Left lobe of liver (tissue), 2 donors: ENCODE results near the gene TM7SF3. TPM values are rescaled to one million over a fixed set of nuclear protein-coding genes. Genes with fewer than 3 reads are reported as not detected.
"Not testable (repeated sequence)": the region's sequence is repeated elsewhere in the genome, so short reads cannot be mapped to it uniquely, and the experiment has no call there.

ENCODE experiments used
- ATAC-seq: fragments of 200-7000 bp; cut with Tn5 transposase; one replicate; pipeline ENCODE4 v1.9.1; 2020; ENCODE audit warnings: mild to moderate bottlenecking, moderate library complexity
- DNase-seq: peaks from one replicate; pipeline ENCODE4 v3.0.0-alpha.2; 2020; ENCODE audit warnings: low spot score
- total RNA-seq: library from RNA; stranded (reverse); gene quantifications from one replicate; pipeline ENCODE4 v1.2.1, GENCODE V29; 2021
- donor health status: DM: no; HTN: no; CAD: no; lungs with moderate emphysema.
- donor health status: DM: no; HTN: yes; CAD: no.

Gene TM7SF3
- total RNA-seq, 1 donor from 2014 or later, result 51.1 TPM

- not testable (repeated sequence) for ATAC-seq, DNase-seq
These were observed 3.1 kb upstream of the TM7SF3 start for GRCh38 chr12:27017163-27017823.

GRCh38 chr12:27015730-27016076 lies 1.5 kb upstream of the TM7SF3 start:
- ATAC-seq (no peak), DNase-seq (no peak)

GRCh38 chr12:27014859-27015729 lies 910 bp upstream of the TM7SF3 start:
- DNase-seq, result no peak
- ATAC-seq, result peak; percentile 20

- peak; percentile 46 for ATAC-seq
- no peak for DNase-seq
These were observed 536 bp downstream of the TM7SF3 start for GRCh38 chr12:27013611-27014084.

DNA sequence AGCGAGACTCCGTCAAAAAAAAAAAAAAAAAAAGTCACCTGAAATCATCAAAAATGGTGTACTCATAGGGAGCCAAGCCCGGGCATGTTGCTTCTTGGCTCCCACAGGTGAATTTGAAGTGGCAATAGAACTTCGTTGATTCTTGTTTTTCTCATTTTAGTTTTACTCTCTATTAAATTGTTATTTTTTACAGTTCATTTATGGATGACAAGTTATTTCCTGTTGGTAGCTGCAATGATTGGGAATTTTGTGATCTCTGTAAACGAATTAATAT lies 1.3 kb downstream of the TM7SF3 start:
- no peak for ATAC-seq
- DNase-seq, result no peak

- ATAC-seq (peak; percentile 20), DNase-seq (no peak)
These were observed 1.8 kb downstream of the TM7SF3 start for GRCh38 chr12:27012239-27012981.

DNA sequence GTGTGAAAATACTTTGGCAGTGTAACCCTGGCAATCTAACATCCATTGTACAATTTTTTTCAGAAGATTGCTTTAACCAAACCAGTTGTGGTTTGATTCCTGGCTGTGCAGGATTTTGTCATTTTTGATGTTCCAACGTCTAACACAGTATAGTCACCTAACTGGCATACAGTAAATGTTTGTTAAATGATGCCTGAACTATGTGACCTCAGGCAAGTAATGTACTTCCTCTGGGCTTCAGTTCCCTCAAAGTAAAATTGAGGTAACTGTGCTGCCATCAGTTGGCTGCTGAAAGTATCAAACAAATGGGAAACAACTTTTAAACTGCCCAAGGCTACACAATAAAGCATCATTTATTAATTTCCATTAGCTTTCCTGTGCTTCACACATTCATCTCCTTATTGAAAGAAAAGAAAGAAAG lies 4.3 kb downstream of the TM7SF3 start:
- DNase-seq (no peak), ATAC-seq (no peak)

GRCh38 chr12:27008081-27008480 lies 6.1 kb downstream of the TM7SF3 start:
- DNase-seq (no peak), ATAC-seq (no peak)

DNA sequence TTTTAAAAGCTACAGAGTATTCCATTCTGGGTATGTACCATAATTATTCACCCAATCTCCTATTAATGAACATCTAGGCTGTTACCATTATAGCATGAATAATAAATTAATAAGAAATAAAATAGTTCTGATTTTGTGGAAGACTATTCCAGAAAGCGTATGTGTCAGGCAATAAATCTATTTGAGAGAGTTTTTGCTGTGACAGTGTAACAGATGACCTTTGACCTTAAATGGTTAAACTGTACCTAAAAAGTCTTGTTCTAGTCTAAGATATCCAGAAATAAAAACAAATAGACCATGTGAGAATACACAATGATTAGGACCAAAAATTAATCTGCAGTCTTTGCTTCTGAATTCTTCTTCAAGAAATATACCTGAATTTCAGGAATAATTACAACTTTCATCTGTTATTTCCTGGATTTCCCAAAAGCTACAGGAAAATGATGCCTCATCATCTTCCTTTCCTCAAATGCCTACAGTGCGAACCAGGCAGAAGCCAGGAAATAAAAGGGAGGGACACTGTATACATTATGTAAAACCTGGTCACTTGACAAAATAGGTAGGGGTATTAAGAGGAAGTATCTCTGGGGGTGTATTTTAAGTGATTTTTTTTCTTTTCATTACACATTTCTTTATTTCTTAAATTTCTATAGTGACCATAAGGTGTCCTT lies 7.3 kb downstream of the TM7SF3 start:
- ATAC-seq (peak; percentile 81), DNase-seq (no peak)

DNA sequence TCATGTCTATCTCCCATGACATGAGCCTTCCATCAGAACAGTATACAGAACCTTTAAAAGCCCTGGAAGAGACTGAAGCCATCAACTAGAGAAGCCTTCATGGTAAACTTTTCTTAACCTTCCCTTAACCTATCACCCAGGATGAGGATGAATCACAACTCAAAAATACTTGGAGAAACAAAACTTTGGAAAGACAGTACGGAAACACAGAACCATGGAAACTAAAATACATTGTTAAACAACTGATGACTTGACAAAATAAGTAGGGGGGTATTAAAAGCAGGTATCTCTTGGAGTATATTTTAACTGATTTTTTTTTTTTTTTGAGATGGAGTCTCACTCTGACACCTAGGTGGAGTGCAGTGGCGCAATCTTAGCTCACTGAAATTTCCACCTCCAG lies 8.7 kb downstream of the TM7SF3 start:
- no peak for ATAC-seq
- no peak for DNase-seq

GRCh38 chr12:27003421-27004381 lies 10.5 kb downstream of the TM7SF3 start:
- no peak for ATAC-seq
- no peak for DNase-seq

GRCh38 chr12:27002141-27002540 lies 12.0 kb downstream of the TM7SF3 start:
- ATAC-seq, result no peak

GRCh38 chr12:27001663-27002062 lies 12.5 kb downstream of the TM7SF3 start:
- ATAC-seq, result no peak
- DNase-seq, result no peak

More at GRCh38 chr12:27002141-27002540, 12.0 kb downstream of the TM7SF3 start:
- DNase-seq, result no peak

GRCh38 chr12:27000961-27001360 lies 13.2 kb downstream of the TM7SF3 start:
- DNase-seq (no peak), ATAC-seq (no peak)

DNA sequence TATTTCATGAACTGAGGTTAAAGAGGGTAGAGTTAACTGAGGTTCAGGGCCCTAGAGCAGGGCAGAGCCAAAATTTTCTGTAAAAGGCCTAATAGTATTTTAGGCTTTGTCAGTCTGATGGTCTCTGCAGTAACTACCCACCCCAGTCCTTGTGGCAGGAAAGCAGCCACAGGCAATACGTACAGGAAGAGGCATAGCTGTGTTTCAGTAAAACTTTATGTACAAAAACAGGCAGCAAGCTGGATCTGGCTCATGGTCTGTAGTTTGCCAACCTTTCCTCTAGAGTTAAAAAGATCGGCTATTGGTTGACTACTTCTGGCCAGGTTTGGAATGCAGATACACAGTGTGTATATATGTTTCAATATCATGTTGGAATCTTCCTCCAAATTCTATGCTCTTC lies 17.2 kb downstream of the TM7SF3 start:
- DNase-seq, result no peak
- ATAC-seq, result peak; percentile 26

GRCh38 chr12:26995706-26996105 lies 18.5 kb downstream of the TM7SF3 start:
- DNase-seq, result no peak
- peak; percentile 75 for ATAC-seq

- ATAC-seq (no peak), DNase-seq (no peak)
These were observed 20.1 kb downstream of the TM7SF3 start for GRCh38 chr12:26994109-26994508.

GRCh38 chr12:26991826-26992225 lies 22.4 kb downstream of the TM7SF3 start:
- DNase-seq (no peak), ATAC-seq (peak; percentile 37)

DNA sequence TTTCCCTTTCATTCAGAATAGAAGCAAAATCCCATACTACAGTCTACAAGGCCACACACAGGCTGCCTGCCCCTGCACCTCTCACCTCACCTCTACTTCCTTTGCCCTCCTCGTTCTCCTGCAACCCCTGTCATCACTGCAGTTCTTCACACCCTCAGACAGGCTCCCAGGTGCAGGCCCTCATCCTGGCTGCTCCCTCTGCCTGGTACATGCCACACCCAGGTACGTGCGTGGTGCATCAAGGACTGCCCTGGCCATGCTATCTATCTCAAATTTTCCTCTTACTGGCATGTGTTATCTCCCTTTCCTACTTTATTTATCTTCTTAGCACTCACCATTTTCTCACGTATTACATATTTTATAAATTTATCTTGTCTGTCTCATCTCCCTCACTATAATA lies 24.3 kb downstream of the TM7SF3 start:
- no peak for DNase-seq
- no peak for ATAC-seq

GRCh38 chr12:26988703-26989102 lies 25.5 kb downstream of the TM7SF3 start:
- ATAC-seq (no peak), DNase-seq (no peak)
